Keratinocyte (primary cell): ENCODE measurements around the gene ALG5.

Experiments used
- EZH2 ChIP-seq: IDR thresholded peaks from one replicate; pipeline ENCODE4 v1.6.1; 2012; ENCODE audit warnings: inconsistent platforms, mild to moderate bottlenecking, low read length, moderate library complexity
- TF ChIP-seq, protein P1 (sequence below), 3 experiments: IDR thresholded peaks in 1 of 3; conservative IDR thresholded peaks in 1 of 3; optimal IDR thresholded peaks in 1 of 3; 2 replicates in 2 of 3; 3 replicates in 1 of 3; pipeline versions ENCODE3 to v1.5.1; 2011; ENCODE audit warnings: low read length in 3 of 3, mild to moderate bottlenecking in 3 of 3, moderate library complexity in 2 of 3, control low read depth in 1 of 3, inconsistent platforms in 1 of 3; ENCODE audit not compliant: insufficient read depth in 2 of 3; ENCODE audit errors: extremely low read depth in 1 of 3

DNA sequence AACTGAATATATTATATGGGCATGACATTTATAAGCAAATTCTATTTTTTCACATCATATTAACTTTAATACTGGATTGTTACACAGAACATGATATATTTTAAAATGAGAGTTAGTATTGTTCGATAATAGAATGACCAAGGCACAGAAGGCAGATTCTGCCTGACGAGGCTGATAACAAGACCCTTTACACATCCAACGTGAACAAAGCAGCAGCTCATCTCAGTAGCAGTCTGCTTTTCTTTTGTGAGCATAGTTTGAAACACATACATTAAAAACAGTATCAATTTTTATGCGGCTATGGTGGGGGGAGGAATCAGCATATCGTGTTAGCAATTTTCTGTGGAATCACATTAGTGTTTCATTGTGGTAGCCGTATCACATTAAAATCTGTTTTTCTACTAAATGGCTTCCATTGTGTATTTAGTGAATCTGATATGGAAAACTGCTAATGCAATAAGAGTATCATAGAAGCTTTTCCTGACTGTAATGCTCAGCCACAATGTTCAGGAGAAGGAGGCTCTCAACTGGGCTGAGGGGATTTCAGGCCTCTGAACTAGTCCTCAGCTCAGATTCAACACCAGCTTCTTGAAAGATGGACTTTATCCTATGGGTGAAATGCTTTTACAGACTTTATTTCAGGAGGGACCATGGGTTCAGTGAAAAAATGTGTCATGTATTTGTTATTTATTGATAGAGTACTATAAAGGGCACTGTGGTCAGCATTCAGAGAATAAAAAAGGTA, 83.1 kb downstream of the ALG5 start:
- TF ChIP-seq, protein P1, sequence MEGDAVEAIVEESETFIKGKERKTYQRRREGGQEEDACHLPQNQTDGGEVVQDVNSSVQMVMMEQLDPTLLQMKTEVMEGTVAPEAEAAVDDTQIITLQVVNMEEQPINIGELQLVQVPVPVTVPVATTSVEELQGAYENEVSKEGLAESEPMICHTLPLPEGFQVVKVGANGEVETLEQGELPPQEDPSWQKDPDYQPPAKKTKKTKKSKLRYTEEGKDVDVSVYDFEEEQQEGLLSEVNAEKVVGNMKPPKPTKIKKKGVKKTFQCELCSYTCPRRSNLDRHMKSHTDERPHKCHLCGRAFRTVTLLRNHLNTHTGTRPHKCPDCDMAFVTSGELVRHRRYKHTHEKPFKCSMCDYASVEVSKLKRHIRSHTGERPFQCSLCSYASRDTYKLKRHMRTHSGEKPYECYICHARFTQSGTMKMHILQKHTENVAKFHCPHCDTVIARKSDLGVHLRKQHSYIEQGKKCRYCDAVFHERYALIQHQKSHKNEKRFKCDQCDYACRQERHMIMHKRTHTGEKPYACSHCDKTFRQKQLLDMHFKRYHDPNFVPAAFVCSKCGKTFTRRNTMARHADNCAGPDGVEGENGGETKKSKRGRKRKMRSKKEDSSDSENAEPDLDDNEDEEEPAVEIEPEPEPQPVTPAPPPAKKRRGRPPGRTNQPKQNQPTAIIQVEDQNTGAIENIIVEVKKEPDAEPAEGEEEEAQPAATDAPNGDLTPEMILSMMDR (optimal IDR thresholded peaks at IDR 0.05 in 1 of 3, IDR thresholded peaks at IDR 0.05 in 1 of 3, conservative IDR thresholded peaks at IDR 0.05 in 1 of 3; ENCODE audit: extremely low read depth in 1 of 3, insufficient read depth in 2 of 3, low read length in 3 of 3) = no peak
- TF ChIP-seq EZH2 = no peak
